Endothelial cell of umbilical vein (primary cell): ENCODE results near the gene TAF3. TPM values are rescaled to one million over a fixed set of nuclear protein-coding genes. Genes with fewer than 3 reads are reported as not detected.
"Not testable (repeated sequence)": the region's sequence is repeated elsewhere in the genome, so short reads cannot be mapped to it uniquely, and the experiment has no call there.

Experiments used
- BruUV-seq: library from RNA; stranded (reverse); fragments of 400-500 nt; replicated peaks from 2 replicates; lab custom pipeline; 2021; lab: Mats Ljungman, UMichigan
- CTCF ChIA-PET: fragments of 300-600, 350-600 bp; sonication (Branson Sonifier 250); formaldehyde crosslinking; loops from one replicate; lab custom pipeline; 2021; ENCODE audit warnings: antibody characterized with exemption, inconsistent platforms; lab: Charles Lee
- POLR2A ChIA-PET: fragments of 300-600, 350-600 bp; sonication (Branson Sonifier 250); formaldehyde crosslinking; loops from one replicate; lab custom pipeline; 2021; ENCODE audit warnings: antibody characterized with exemption, inconsistent platforms; lab: Charles Lee
- DNase-seq: peaks from one replicate; pipeline ENCODE4 v3.0.0-alpha.2; 2011; ENCODE audit warnings: low read depth, low spot score
- FAIRE-seq: peaks from 2 replicates; lab custom pipeline; 2011; peaks lifted over from hg19 to GRCh38; lab: Jason Lieb, UNC
- H2AFZ ChIP-seq: 2 replicates; pipeline ENCODE4 v1.6.0; 2012; ENCODE audit warnings: low read depth, low read length, control low read depth, inconsistent platforms
- H3K27ac ChIP-seq: 2 replicates; pipeline ENCODE4 v1.5.1; 2011; ENCODE audit warnings: low read depth, mild to moderate bottlenecking, control low read depth, low read length, moderate library complexity; ENCODE audit not compliant: insufficient read depth
- H3K27me3 ChIP-seq, 2 experiments: 2 replicates each; pipeline versions ENCODE4 v1.6.0 to v1.6.1; 2011; ENCODE audit warnings: low read length in 2 of 2, mixed read lengths in 1 of 2; ENCODE audit not compliant: control insufficient read depth in 2 of 2, insufficient read depth in 2 of 2
- H3K36me3 ChIP-seq, 2 experiments: 2 replicates in 1 of 2; 3 replicates in 1 of 2; pipeline ENCODE4 v1.5.1; 2011; ENCODE audit warnings: low read length in 2 of 2, mild to moderate bottlenecking in 1 of 2, moderate library complexity in 1 of 2; ENCODE audit not compliant: control insufficient read depth in 2 of 2, insufficient read depth in 2 of 2; ENCODE audit errors: extremely low read depth in 1 of 2
- H3K4me1 ChIP-seq: 3 replicates; pipeline ENCODE4 v1.5.1; 2011; ENCODE audit warnings: mild to moderate bottlenecking, low read length; ENCODE audit not compliant: control insufficient read depth, insufficient read depth; ENCODE audit errors: extremely low read depth
- H3K4me2 ChIP-seq: 2 replicates; pipeline ENCODE4 v1.6.1; 2011; ENCODE audit warnings: low read length, control low read depth, mixed read lengths; ENCODE audit not compliant: insufficient read depth
- H3K4me3 ChIP-seq, 3 experiments: fragments of 200-600 bp in 1 of 3; sonication (generic), shearing (Covaris generic) in 1 of 3; replicated peaks in 1 of 3; 2 replicates each; pipeline ENCODE4 v1.5.1; 2011 to 2016; ENCODE audit warnings: control low read depth in 3 of 3, low read length in 3 of 3, mild to moderate bottlenecking in 2 of 3, inconsistent platforms in 1 of 3, low read depth in 1 of 3, moderate library complexity in 1 of 3; ENCODE audit not compliant: insufficient read depth in 1 of 3
- H3K79me2 ChIP-seq: 2 replicates; pipeline ENCODE4 v1.6.0; 2012; ENCODE audit warnings: low read length, inconsistent platforms; ENCODE audit not compliant: control insufficient read depth, insufficient read depth
- H3K9ac ChIP-seq: replicated peaks from 2 replicates; pipeline ENCODE3; 2011; ENCODE audit warnings: low read length, control low read depth; ENCODE audit not compliant: insufficient read depth; ENCODE audit errors: extremely low read depth
- H3K9me1 ChIP-seq: replicated peaks from 3 replicates; pipeline ENCODE4 v1.6.0; 2011; ENCODE audit warnings: mild to moderate bottlenecking, low read length; ENCODE audit not compliant: control insufficient read depth, insufficient read depth; ENCODE audit errors: extremely low read depth
- H3K9me3 ChIP-seq: replicated peaks from 2 replicates; pipeline ENCODE4 v1.5.1; 2012; ENCODE audit warnings: low read length, inconsistent platforms; ENCODE audit not compliant: control insufficient read depth, insufficient read depth
- H4K20me1 ChIP-seq: replicated peaks from 2 replicates; pipeline ENCODE3; 2011; ENCODE audit warnings: mild to moderate bottlenecking, low read length; ENCODE audit not compliant: control insufficient read depth, insufficient read depth; ENCODE audit errors: extremely low read depth
- CTCF ChIP-seq, 2 donors: IDR thresholded peaks; 1 replicate in 1 of 2; 2 replicates in 1 of 2; pipeline ENCODE4 v1.5.1; 2011; ENCODE audit warnings: low read length in 2 of 2, mild to moderate bottlenecking in 2 of 2, moderate library complexity in 2 of 2, control low read depth in 1 of 2, inconsistent platforms in 1 of 2, low read depth in 1 of 2; ENCODE audit not compliant: insufficient read depth in 1 of 2; ENCODE audit errors: extremely low read depth in 1 of 2
- EZH2 ChIP-seq: IDR thresholded peaks from 2 replicates; pipeline ENCODE4 v1.6.1; 2012; ENCODE audit warnings: borderline replicate concordance, low read depth, mild to moderate bottlenecking, moderate library complexity, low read length, inconsistent platforms; ENCODE audit not compliant: severe bottlenecking
- FOS ChIP-seq: IDR thresholded peaks from 2 replicates; pipeline ENCODE4 v1.6.1; 2011; ENCODE audit warnings: mild to moderate bottlenecking, low read length, moderate library complexity, borderline replicate concordance; ENCODE audit not compliant: insufficient read depth
- GATA2 ChIP-seq: IDR thresholded peaks from 2 replicates; pipeline ENCODE4 v1.7.0; 2011; ENCODE audit warnings: low read depth, mild to moderate bottlenecking, moderate library complexity, mixed read lengths, low read length; ENCODE audit not compliant: insufficient read length, insufficient read depth
- JUN ChIP-seq: IDR thresholded peaks from 2 replicates; pipeline ENCODE4 v1.6.1; 2011; ENCODE audit warnings: borderline replicate concordance, low read depth; ENCODE audit not compliant: insufficient read length, insufficient read depth
- MAX ChIP-seq: IDR thresholded peaks from 2 replicates; pipeline ENCODE4 v1.6.1; 2011; ENCODE audit not compliant: insufficient read depth, insufficient read length
- MYC ChIP-seq: IDR thresholded peaks from one replicate; pipeline ENCODE4 v1.6.1; 2011; ENCODE audit warnings: mild to moderate bottlenecking, low read depth, low read length
- POLR2A ChIP-seq: IDR thresholded peaks from 2 replicates; pipeline ENCODE4 v1.6.1; 2012; ENCODE audit warnings: low read depth, mild to moderate bottlenecking, control low read depth, low read length
- POLR2AphosphoS5 ChIP-seq: IDR thresholded peaks from 2 replicates; pipeline ENCODE4 v1.6.1; 2012; ENCODE audit warnings: low read depth, mild to moderate bottlenecking, control low read depth, low read length, moderate library complexity; ENCODE audit not compliant: insufficient read depth
- dilution Hi-C: fragments of 300-500 bp; cut with MboI; formaldehyde crosslinking; loops from one replicate; pipeline ENCODE4 v1.15.0; 2019; ENCODE audit warnings: low sequenced_read_pairs; ENCODE audit not compliant: extremely low pct_ligation_motif_present
- intact Hi-C: fragments of 100-400 bp; cut with micrococcal nuclease; formaldehyde crosslinking; loops from one replicate; pipeline ENCODE4 v1.10.0; 2022
- polyA plus RNA-seq, 4 experiments: library from polyadenylated mRNA; depleted of rRNA in 3 of 4; stranded (reverse) in 3 of 4; unstranded in 1 of 4; fragments of >200 nt; gene quantifications; 2 replicates each; pipeline versions ENCODE4 v1.2.1 to v1.2.3, GENCODE V29; 2011 to 2012; ENCODE audit warnings: missing spikeins in 1 of 4
- total RNA-seq: library from RNA; stranded (reverse); gene quantifications from 2 replicates; pipeline ENCODE4 v1.2.3, GENCODE V29; 2021

The TAF3 gene
- total and polyA plus RNA-seq, 2 donors (not counting 3 experiments of a cell fraction or from before 2014, with no cell fraction given) = 2.4 to 10.5 TPM

GRCh38 chr10:7776777-7777176 lies 41.5 kb upstream of the TAF3 start:
- intact Hi-C loops = no loop called here
- no peaks in the 10 kb centered on the region for H3K27me3 ChIP-seq
- no peak overlapping the region for H3K9ac ChIP-seq
- peaks cover 4 to 9% of the 10 kb centered on the region in 2 experiments for H3K36me3 ChIP-seq
- TF ChIP-seq POLR2A (no peak), EZH2 (no peak), MYC (no peak), MAX (no peak), CTCF (IDR thresholded peaks at IDR 0.05; ENCODE audit: extremely low read depth in 1 of 2, insufficient read depth in 1 of 2, low read depth in 1 of 2, low read length in 2 of 2) (no peak), FOS (no peak), JUN (no peak), POLR2AphosphoS5 (no peak), GATA2 (no peak)
- FAIRE-seq (no peak), DNase-seq (no peak)
- no peak overlapping the region for H2AFZ ChIP-seq
- H3K79me2 ChIP-seq = peaks cover 13% of the 10 kb centered on the region
- H3K27ac ChIP-seq = no peak overlapping the region
- H3K9me3 ChIP-seq = no peaks in the 10 kb centered on the region
- dilution Hi-C loops = no loop called here
- no peaks in the 10 kb centered on the region for H3K9me1 ChIP-seq
- H4K20me1 ChIP-seq = no peaks in the 10 kb centered on the region
- POLR2A ChIA-PET = interaction anchor here (0.5 to 0.7 kb wide), 3 partner anchors 24 to 75 kb away, joined by 3 to 5 read pairs (median 3); no protein-coding TSS in a partner anchor
- H3K4me3 ChIP-seq = no peak overlapping the region
- CTCF ChIA-PET = interaction anchor here (0.6 to 1.3 kb wide), 3 partner anchors 20 to 1239 kb away, joined by 3 read pairs; no protein-coding TSS in a partner anchor
- no TSS peak for BruUV-seq
- H3K4me2 ChIP-seq = no peak overlapping the region
- H3K4me1 ChIP-seq = peaks cover 12% of the 10 kb centered on the region

GRCh38 chr10:7782194-7782593 lies 36.1 kb upstream of the TAF3 start:
- H3K4me2 ChIP-seq, FAIRE-seq, H3K9ac ChIP-seq, H2AFZ ChIP-seq, H3K27me3 ChIP-seq, H3K9me1 ChIP-seq, H3K27ac ChIP-seq, DNase-seq, H3K9me3 ChIP-seq, H3K36me3 ChIP-seq, H4K20me1 ChIP-seq, intact Hi-C loops, dilution Hi-C loops, H3K4me1 ChIP-seq, H3K4me3 ChIP-seq, BruUV-seq, CTCF ChIA-PET, POLR2A ChIA-PET: not testable (repeated sequence)
- H3K79me2 ChIP-seq = peaks cover 60% of the 10 kb centered on the region
